LNCAP (cell line): ENCODE measurements around the gene FKBP4.

Experiments
- TF ChIP-seq, protein P1 (sequence below): fragments of 450-650 bp; IDR thresholded peaks from 2 replicates; pipeline ENCODE4 v1.5.1; 2017; ENCODE audit warnings: mild to moderate bottlenecking

Gene FKBP4

DNA sequence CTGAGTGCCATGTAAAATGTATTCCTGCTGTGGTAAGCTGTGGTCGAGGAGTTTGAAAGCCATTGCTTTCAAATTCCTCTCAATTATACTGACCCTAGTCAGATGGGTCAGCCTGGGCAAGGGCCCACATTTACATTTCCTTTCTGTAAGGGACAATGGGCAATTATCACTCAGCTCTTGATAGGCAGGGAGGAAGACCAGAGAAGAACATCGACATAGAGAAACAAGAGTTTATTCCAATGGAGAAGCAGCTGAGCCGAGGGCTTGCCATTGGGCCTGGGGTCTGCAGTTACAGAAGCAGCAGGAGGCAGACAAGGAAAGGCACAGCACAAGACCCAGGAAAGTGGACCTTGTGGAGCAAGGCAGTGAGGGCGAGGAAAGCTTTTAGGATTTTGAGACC lies 30.4 kb downstream of the FKBP4 start:
- TF ChIP-seq, protein P1, sequence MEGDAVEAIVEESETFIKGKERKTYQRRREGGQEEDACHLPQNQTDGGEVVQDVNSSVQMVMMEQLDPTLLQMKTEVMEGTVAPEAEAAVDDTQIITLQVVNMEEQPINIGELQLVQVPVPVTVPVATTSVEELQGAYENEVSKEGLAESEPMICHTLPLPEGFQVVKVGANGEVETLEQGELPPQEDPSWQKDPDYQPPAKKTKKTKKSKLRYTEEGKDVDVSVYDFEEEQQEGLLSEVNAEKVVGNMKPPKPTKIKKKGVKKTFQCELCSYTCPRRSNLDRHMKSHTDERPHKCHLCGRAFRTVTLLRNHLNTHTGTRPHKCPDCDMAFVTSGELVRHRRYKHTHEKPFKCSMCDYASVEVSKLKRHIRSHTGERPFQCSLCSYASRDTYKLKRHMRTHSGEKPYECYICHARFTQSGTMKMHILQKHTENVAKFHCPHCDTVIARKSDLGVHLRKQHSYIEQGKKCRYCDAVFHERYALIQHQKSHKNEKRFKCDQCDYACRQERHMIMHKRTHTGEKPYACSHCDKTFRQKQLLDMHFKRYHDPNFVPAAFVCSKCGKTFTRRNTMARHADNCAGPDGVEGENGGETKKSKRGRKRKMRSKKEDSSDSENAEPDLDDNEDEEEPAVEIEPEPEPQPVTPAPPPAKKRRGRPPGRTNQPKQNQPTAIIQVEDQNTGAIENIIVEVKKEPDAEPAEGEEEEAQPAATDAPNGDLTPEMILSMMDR: no peak

DNA sequence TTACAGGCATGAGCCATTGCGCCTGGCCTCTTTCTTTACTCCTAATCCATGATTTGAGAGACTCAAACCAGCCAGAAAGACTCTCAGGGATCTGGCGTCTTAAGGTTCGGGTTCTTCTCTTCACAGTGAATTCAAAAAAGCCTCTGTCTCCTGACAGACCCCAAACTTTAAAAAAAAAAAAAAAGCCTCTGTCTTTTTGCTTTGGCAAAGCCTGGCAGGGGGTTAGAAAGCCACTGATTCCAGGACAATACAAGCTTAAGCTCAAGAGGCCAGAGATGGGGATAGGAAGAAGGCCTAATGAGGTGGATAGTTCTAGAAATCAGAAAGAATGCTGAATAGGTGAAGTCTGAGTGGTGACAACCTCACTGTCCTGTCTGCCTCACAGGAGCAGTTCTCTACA lies 31.3 kb downstream of the FKBP4 start:
- TF ChIP-seq, protein P1: no peak

GRCh38 chr12:2826721-2827515 lies 32.1 kb downstream of the FKBP4 start:
- TF ChIP-seq, protein P1: no peak

DNA sequence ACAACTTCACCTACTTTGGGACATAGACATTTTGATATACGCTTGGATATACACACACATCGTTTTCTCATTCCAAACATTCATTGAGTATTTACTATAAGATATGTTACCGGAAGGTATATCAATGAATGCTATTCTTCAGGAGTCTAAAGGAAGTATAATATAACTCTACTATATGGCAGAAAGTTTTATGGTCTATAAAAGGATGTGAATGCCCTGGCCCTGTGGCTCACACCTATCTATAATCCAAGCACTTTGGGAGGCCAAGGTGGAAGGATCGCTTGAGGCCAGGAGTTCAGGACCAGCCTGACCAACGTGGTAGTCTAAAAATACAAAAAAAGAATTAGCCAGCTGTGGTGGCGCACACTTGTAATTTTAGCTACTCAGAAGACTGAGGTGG lies 34.5 kb downstream of the FKBP4 start:
- TF ChIP-seq, protein P1: no peak

- TF ChIP-seq, protein P1: no peak
Measured at GRCh38 chr12:2832550-2833127, 37.9 kb downstream of the FKBP4 start.

DNA sequence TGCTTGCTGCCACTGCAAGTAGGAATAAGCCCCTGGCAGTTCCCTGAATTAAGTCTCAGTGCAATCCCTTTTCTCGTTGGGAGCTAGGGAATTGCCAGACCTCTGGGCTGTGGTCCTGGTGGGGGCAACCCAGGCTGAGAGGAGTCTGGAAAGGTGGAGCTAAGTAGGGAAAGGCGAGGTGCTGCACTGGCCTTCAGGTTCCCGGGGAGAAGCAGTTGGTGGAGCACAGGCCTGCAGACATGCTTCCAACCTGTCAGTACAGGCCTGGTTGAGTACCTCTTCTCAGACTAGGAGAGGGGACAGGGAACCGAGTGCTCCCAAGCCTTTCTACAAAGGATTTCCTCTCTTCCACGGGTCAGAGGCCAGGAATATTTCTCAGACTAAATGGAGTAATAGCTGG lies 38.6 kb downstream of the FKBP4 start:
- TF ChIP-seq, protein P1: no peak

GRCh38 chr12:2833810-2834209 lies 39.0 kb downstream of the FKBP4 start:
- TF ChIP-seq, protein P1: no peak
